Activated CD4-positive, alpha-beta T cell treated with anti-CD3 and anti-CD28 coated beads, Interleukin-2, amount 10 ng/mL, durations not matched to agents 7 days and 5 days (primary cell): Measurements from ENCODE around the gene SLC35B4. TPM values are rescaled to one million over a fixed set of nuclear protein-coding genes. Genes with fewer than 3 reads are reported as not detected.
"Not testable (repeated sequence)": the region's sequence is repeated elsewhere in the genome, so short reads cannot be mapped to it uniquely, and the experiment has no call there.

Source experiments
- CTCF ChIA-PET: fragments of 350-600 bp; sonication (Branson Sonifier 250); formaldehyde crosslinking; loops from one replicate; lab custom pipeline; 2021; ENCODE audit warnings: antibody characterized with exemption; lab: Charles Lee
- POLR2A ChIA-PET: fragments of 350-600 bp; sonication (Branson Sonifier 250); formaldehyde crosslinking; loops from one replicate; lab custom pipeline; 2021; ENCODE audit warnings: antibody characterized with exemption; lab: Charles Lee
- DNase-seq: peaks from one replicate; pipeline ENCODE4 v3.0.0-alpha.2; 2020
- H3K27ac Mint-ChIP-seq: one replicate; pipeline ENCODE4 v1.8.0; 2021; ENCODE audit warnings: mild to moderate bottlenecking, moderate library complexity, mixed read lengths
- H3K27me3 Mint-ChIP-seq: one replicate; pipeline ENCODE4 v1.8.0; 2021; ENCODE audit warnings: mixed read lengths
- H3K36me3 Mint-ChIP-seq: one replicate; pipeline ENCODE4 v1.8.0; 2021; ENCODE audit warnings: low read depth, mixed read lengths
- H3K4me1 Mint-ChIP-seq: one replicate; pipeline ENCODE4 v1.8.0; 2021; ENCODE audit warnings: mixed read lengths
- H3K4me3 Mint-ChIP-seq: one replicate; pipeline ENCODE4 v1.8.0; 2021; ENCODE audit warnings: mild to moderate bottlenecking, moderate library complexity, mixed read lengths
- H3K9me3 Mint-ChIP-seq: one replicate; pipeline ENCODE4 v1.8.0; 2021; ENCODE audit warnings: mixed read lengths
- total RNA-seq, 2 experiments: library from RNA; stranded (reverse); gene quantifications; one replicate each; pipeline ENCODE4 v1.2.3, GENCODE V29; 2021

Gene SLC35B4
- total RNA-seq, 2 experiments from 2014 or later, result 15.2 to 18.4 TPM

- ChIA-PET POLR2A (interaction anchor here (0.6 kb wide), 1 partner anchor 12 kb away, joined by 3 read pairs; no protein-coding TSS in a partner anchor), CTCF (interaction anchor here (1.1 to 1.5 kb wide), 3 partner anchors 14 to 1721 kb away, joined by 3 to 5 read pairs (median 3); partner anchors contain the start of gene SLC35B4)
- Mint-ChIP-seq H3K4me3 (no peak overlapping the region), H3K27me3 (no peaks in the 10 kb centered on the region), H3K4me1 (no peaks in the 10 kb centered on the region), H3K36me3 (peaks cover 22% of the 10 kb centered on the region), H3K9me3 (no peaks in the 10 kb centered on the region), H3K27ac (no peak overlapping the region)
- DNase-seq, result no peak
Measured at GRCh38 chr7:134301592-134301991, 15.1 kb downstream of the SLC35B4 start.

DNA sequence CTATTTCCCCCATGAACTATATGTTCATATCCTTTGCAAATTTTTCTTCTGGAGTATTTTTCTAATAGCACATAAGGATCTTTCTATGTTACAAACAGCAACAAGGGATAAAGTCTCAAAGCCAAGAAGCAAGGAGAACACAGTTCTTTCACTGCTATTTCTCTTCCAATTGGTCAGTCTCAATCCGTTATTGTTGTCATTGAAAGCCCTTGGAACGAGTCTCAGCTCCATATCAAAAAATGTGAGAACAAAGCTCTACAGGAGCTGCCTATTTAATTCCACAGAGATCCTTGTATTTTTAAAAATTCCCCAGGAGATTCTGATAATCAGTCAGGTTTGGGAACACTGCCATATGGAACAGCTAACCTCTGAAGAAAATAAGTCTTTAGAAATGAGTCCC, 15.7 kb downstream of the SLC35B4 start:
- CTCF ChIA-PET, result interaction anchor here (1.1 to 1.5 kb wide), 3 partner anchors 15 to 1721 kb away, joined by 3 to 5 read pairs (median 3); partner anchors contain the start of gene SLC35B4
- H3K27ac Mint-ChIP-seq, result no peak overlapping the region
- no peaks in the 10 kb centered on the region for H3K9me3 Mint-ChIP-seq
- H3K4me3 Mint-ChIP-seq, result no peak overlapping the region
- no peaks in the 10 kb centered on the region for H3K4me1 Mint-ChIP-seq
- POLR2A ChIA-PET, result interaction anchor here (0.6 kb wide), 1 partner anchor 13 kb away, joined by 3 read pairs; no protein-coding TSS in a partner anchor
- H3K27me3 Mint-ChIP-seq, result no peaks in the 10 kb centered on the region
- peaks cover 22% of the 10 kb centered on the region for H3K36me3 Mint-ChIP-seq
- DNase-seq, result no peak

DNA sequence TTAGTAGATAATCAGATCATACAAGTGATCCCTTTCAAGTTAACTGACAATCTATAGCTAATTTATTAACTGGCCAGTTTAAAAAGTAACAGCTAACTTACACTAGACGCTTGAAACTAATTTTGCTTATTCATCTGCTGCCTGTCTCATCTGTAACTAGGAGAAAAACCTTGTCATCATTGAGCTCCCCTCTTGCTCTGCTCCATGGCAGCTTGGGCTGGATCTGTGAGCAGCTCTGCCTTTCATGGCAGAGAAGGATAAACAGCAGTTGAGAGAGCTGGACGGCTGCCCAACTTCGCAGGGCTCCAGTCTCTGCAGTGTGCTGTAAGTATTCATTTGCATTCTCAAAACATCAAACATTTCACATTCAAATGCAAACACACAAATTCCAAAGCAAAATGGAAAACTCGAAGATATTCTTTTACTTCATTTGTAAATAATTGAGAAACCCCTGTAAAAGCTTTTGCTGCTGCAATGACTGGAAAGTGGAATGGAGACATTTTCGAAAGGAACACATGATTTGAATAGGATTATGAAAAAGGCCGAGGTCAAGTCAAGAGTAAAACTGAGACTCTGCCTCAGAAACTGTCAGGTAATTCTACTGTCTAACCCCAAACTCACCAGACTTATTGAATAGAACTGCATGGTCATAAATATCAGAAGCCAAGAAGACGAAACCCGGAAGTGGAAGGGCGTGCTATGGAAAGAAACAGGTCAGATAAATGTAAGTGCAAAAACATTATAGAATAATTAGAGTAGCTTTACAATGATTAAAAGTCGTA, 17.6 kb downstream of the SLC35B4 start:
- ChIA-PET CTCF (interaction anchor here (0.6 to 1.5 kb wide), 2 partner anchors 17 to 808 kb away, joined by 3 read pairs; partner anchors contain the start of gene SLC35B4), POLR2A (no interaction called here)
- DNase-seq, result no peak
- H3K4me3 Mint-ChIP-seq, result no peak overlapping the region
- H3K36me3 Mint-ChIP-seq, result peaks cover 27% of the 10 kb centered on the region
- H3K9me3 Mint-ChIP-seq, result no peaks in the 10 kb centered on the region
- no peak overlapping the region for H3K27ac Mint-ChIP-seq
- H3K4me1 Mint-ChIP-seq, result no peaks in the 10 kb centered on the region
- no peaks in the 10 kb centered on the region for H3K27me3 Mint-ChIP-seq

DNA sequence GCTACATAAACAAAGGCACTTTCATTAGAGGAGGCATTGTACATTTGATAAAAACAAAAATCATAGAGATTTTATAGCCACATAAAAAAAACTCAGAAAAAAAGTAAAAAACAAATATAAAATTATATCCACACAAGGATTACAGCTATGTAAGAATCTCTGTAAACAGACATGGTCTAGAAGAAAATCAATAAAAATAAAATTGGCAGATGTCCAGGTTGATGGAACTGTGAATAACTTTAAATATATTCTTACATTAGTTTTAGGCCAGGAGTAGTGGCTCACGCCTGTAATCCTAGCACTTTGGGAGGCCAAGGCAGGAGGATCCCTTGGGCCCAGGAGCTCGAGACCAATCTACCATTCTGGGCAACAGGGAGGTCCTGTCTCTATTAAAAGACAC, 19.2 kb downstream of the SLC35B4 start:
- H3K27ac Mint-ChIP-seq, result no peak overlapping the region
- DNase-seq, result no peak
- no peaks in the 10 kb centered on the region for H3K27me3 Mint-ChIP-seq
- H3K4me1 Mint-ChIP-seq, result no peaks in the 10 kb centered on the region
- no peaks in the 10 kb centered on the region for H3K9me3 Mint-ChIP-seq
- POLR2A ChIA-PET, result no interaction called here
- CTCF ChIA-PET, result no interaction called here
- peaks cover 29% of the 10 kb centered on the region for H3K36me3 Mint-ChIP-seq
- no peak overlapping the region for H3K4me3 Mint-ChIP-seq

DNA sequence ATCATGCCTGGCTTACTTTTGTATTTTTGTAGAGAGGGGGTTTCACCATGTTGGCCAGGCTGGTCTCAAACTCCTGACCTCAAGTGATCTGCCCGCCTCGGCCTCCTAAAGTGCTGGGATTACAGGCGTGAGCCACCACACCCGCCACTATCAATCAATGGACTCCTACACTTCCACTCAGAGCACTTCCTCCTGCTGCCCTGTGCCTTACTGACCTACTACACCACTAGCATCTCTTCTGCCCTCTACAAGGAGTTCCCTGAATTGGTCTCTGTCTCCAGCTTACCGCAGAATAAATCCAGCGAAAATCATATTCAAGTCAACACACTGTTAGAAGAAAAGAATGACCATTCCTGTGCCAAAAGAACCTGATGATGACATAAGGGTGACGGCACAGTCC, 20.7 kb downstream of the SLC35B4 start:
- POLR2A ChIA-PET, H3K4me1 Mint-ChIP-seq, DNase-seq, CTCF ChIA-PET, H3K27ac Mint-ChIP-seq, H3K4me3 Mint-ChIP-seq, H3K27me3 Mint-ChIP-seq, H3K9me3 Mint-ChIP-seq: not testable (repeated sequence)
- H3K36me3 Mint-ChIP-seq, result peaks cover 25% of the 10 kb centered on the region

DNA sequence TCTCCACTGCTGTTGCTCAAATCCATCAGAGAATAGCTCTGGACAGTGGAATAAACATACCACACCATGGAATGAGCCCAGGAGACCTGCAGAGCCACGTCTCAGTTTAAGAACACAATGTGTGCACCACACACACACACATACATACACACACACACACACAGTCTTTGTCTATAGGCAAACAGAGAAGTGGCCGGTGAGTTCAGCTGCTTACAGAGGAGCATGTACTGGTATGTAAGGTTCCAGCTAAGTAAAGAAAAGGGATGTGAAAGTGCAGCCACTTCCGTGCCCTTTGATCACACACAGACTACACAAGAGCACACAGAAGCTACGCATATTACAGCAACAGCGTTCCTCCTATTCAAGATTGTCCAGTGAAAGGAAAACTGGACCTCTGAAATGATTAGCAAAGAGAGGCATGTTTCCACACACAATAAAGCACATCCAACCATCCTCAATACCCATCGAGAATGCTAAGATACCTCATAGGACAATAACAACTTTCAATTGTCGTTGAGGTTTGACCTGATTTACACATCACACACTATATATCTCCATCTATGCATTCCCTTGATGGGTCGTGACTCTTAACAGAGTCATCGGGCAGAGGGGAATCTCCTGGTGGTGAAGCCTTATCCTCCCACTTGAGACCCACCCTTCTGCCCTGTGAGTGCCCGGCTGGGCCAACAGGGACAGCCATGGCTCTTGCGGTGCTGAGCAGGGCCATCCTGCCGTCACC, 23.6 kb downstream of the SLC35B4 start:
- POLR2A ChIA-PET, result interaction anchor here (0.5 kb wide), 1 partner anchor 438 kb away, joined by 4 read pairs; no protein-coding TSS in a partner anchor
- CTCF ChIA-PET, result no interaction called here
- peaks cover 18% of the 10 kb centered on the region for H3K36me3 Mint-ChIP-seq
- H3K4me1 Mint-ChIP-seq, result no peaks in the 10 kb centered on the region
- H3K4me3 Mint-ChIP-seq, result no peak overlapping the region
- H3K9me3 Mint-ChIP-seq, result no peaks in the 10 kb centered on the region
- no peak overlapping the region for H3K27ac Mint-ChIP-seq
- DNase-seq, result no peak
- no peaks in the 10 kb centered on the region for H3K27me3 Mint-ChIP-seq

DNA sequence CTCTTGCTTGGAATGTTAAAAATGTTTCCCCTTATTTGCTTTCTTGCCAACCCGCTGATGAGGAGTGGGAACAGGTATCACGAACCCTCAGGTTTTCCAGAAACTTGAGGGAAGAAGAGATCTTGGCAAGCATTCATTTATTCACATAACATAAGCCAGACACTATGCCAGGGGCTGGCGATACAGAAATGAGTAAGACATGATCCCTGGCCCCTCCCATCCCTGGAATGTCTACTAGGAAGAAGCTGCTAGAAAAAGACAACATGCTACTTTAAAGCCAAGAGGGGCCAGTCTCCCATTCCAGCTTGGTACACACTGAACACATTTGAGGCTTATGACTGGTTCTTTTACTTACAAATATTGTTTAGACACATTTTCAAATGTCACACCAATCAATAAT, 26.4 kb downstream of the SLC35B4 start:
- no peak for DNase-seq
- Mint-ChIP-seq H3K4me3 (no peak overlapping the region), H3K9me3 (no peaks in the 10 kb centered on the region), H3K36me3 (peaks cover 11% of the 10 kb centered on the region), H3K27me3 (no peaks in the 10 kb centered on the region), H3K4me1 (no peaks in the 10 kb centered on the region), H3K27ac (no peak overlapping the region)
- ChIA-PET CTCF (no interaction called here), POLR2A (no interaction called here)

DNA sequence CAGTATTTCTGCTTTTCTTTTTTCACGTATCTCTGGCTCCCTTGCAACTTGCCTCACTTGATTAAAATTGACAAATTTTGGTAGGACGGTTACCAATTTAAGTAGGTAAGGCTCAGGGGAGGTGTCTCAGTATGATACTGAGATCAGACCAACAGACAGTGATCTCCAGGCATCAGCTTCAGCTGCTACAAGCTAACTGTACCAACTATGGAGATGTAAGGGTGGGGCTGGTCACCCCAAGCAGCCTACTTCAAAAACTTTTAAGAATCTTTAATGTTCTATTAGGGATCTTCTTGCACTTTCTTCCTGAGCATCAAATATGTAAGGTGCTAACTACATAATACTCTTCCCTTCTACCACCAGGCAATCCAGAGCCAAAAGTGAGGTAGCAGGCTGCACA, 26.9 kb downstream of the SLC35B4 start:
- Mint-ChIP-seq H3K36me3 (peaks cover 9% of the 10 kb centered on the region), H3K9me3 (no peaks in the 10 kb centered on the region), H3K4me3 (no peak overlapping the region), H3K27me3 (no peaks in the 10 kb centered on the region), H3K27ac (no peak overlapping the region), H3K4me1 (no peaks in the 10 kb centered on the region)
- ChIA-PET CTCF (no interaction called here), POLR2A (no interaction called here)
- no peak for DNase-seq

- no peak for DNase-seq
- Mint-ChIP-seq H3K27me3 (no peaks in the 10 kb centered on the region), H3K4me1 (no peaks in the 10 kb centered on the region), H3K27ac (no peak overlapping the region), H3K9me3 (no peaks in the 10 kb centered on the region), H3K4me3 (no peak overlapping the region), H3K36me3 (peaks cover 5% of the 10 kb centered on the region)
- CTCF ChIA-PET, result interaction anchor here (0.6 kb wide), 1 partner anchor 115 kb away, joined by 3 read pairs; no protein-coding TSS in a partner anchor
- POLR2A ChIA-PET, result no interaction called here
Measured at GRCh38 chr7:134289423-134289822, 27.3 kb downstream of the SLC35B4 start.

- CTCF ChIA-PET, result no interaction called here
- H3K27ac Mint-ChIP-seq, result no peak overlapping the region
- H3K36me3 Mint-ChIP-seq, result no peaks in the 10 kb centered on the region
Measured at GRCh38 chr7:134287916-134288659, 28.6 kb downstream of the SLC35B4 start.

DNA sequence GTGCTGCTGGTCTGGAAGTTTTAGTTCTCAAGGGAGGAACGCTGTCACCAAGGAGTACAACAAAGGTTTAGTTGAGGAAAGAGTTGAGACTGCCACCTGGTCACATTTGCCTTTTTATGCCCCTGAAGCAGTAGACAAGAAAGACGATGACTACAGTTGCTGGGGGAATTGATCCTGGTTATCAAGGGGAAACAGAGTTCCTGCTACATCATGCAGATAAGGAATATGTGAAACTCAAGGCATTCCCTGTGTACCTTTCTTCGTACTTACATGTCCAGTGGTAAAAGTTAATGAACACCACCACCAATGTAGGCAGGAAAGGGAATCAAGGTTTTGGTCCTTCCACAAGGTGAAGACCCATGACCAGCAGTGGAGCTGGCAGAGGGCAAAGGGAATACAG, 31.8 kb downstream of the SLC35B4 start:
- Mint-ChIP-seq H3K4me3 (no peak overlapping the region), H3K27ac (no peak overlapping the region), H3K4me1 (no peaks in the 10 kb centered on the region), H3K9me3 (no peaks in the 10 kb centered on the region), H3K36me3 (no peaks in the 10 kb centered on the region), H3K27me3 (peaks cover under 1% of the 10 kb centered on the region)
- DNase-seq, result no peak
- ChIA-PET POLR2A (no interaction called here), CTCF (interaction anchor here (0.7 kb wide), 1 partner anchor 338 kb away, joined by 3 read pairs; no protein-coding TSS in a partner anchor)

More at GRCh38 chr7:134287916-134288659, 28.6 kb downstream of the SLC35B4 start:
- POLR2A ChIA-PET, result no interaction called here
- Mint-ChIP-seq H3K9me3 (no peaks in the 10 kb centered on the region), H3K27me3 (no peaks in the 10 kb centered on the region), H3K4me1 (no peaks in the 10 kb centered on the region), H3K4me3 (no peak overlapping the region)
- no peak for DNase-seq

- no peak for DNase-seq
- H3K36me3 Mint-ChIP-seq, result no peaks in the 10 kb centered on the region
- ChIA-PET POLR2A (no interaction called here), CTCF (no interaction called here)
- no peak overlapping the region for H3K4me3 Mint-ChIP-seq
- H3K4me1 Mint-ChIP-seq, result no peaks in the 10 kb centered on the region
- no peaks in the 10 kb centered on the region for H3K9me3 Mint-ChIP-seq
- no peak overlapping the region for H3K27ac Mint-ChIP-seq
- peaks cover 6% of the 10 kb centered on the region for H3K27me3 Mint-ChIP-seq
Measured at GRCh38 chr7:134284011-134284410, 32.7 kb downstream of the SLC35B4 start.
